Fibroblast of lung (primary cell): ENCODE data around the gene CCDC182.

Source experiments
- EZH2 ChIP-seq: IDR thresholded peaks from 2 replicates; pipeline ENCODE4 v1.5.1; 2012; ENCODE audit warnings: low read length, control low read depth, mild to moderate bottlenecking; ENCODE audit errors: missing control alignments
- TF ChIP-seq, protein P1 (sequence below), 2 donors: IDR thresholded peaks in 1 of 2; conservative IDR thresholded peaks in 1 of 2; 1 replicate in 1 of 2; 2 replicates in 1 of 2; pipeline ENCODE4 v1.5.1; 2011 to 2012; ENCODE audit warnings: low read length in 2 of 2, control low read depth in 1 of 2, inconsistent platforms in 1 of 2, low read depth in 1 of 2, mild to moderate bottlenecking in 1 of 2

DNA sequence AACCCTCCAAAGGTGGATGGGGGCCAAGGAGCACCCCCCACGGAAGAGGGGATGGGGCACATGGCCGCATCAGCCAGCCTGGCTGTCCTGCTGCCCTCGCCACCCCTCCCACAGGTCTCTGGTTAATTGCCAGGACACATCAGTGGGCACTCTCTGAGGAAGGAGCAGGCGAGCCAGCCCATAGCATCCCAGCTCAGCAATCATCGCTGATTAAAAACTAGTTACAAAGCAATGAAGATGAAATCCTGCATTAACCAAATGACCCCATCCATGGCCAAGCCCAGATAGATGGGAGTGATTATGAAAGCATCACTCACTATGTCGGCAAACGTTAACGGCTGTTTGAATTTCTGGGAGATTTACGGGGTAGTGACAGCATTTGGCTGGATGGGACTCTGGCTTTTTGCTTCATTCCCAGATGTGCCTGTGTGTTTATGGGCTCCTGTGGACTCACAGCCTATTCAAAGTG, 45.3 kb downstream of the CCDC182 start:
- TF ChIP-seq, protein P1, sequence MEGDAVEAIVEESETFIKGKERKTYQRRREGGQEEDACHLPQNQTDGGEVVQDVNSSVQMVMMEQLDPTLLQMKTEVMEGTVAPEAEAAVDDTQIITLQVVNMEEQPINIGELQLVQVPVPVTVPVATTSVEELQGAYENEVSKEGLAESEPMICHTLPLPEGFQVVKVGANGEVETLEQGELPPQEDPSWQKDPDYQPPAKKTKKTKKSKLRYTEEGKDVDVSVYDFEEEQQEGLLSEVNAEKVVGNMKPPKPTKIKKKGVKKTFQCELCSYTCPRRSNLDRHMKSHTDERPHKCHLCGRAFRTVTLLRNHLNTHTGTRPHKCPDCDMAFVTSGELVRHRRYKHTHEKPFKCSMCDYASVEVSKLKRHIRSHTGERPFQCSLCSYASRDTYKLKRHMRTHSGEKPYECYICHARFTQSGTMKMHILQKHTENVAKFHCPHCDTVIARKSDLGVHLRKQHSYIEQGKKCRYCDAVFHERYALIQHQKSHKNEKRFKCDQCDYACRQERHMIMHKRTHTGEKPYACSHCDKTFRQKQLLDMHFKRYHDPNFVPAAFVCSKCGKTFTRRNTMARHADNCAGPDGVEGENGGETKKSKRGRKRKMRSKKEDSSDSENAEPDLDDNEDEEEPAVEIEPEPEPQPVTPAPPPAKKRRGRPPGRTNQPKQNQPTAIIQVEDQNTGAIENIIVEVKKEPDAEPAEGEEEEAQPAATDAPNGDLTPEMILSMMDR (conservative IDR thresholded peaks at IDR 0.05 in 1 of 2, IDR thresholded peaks at IDR 0.05 in 1 of 2; ENCODE audit: low read depth in 1 of 2, low read length in 2 of 2) = no peak
- peak; percentile 23 for TF ChIP-seq EZH2
